ENCODE data around the gene RETREG3.

- TF ChIP-seq POLR2AphosphoS5 (IDR thresholded peaks at IDR 0.05; ENCODE audit: borderline replicate concordance, low read depth, low read length) (no peak), EZH2 (IDR thresholded peaks at IDR 0.05) (no peak)
Measured at GRCh38 chr17:42608305-42609181, 631 bp downstream of the RETREG3 start.

Measured in SK-N-MC (cell line).